ENCODE measurements around the gene DSCAML1. TPM values are rescaled to one million over a fixed set of nuclear protein-coding genes. Genes with fewer than 3 reads are reported as not detected.

Gene DSCAML1
- total and polyA plus RNA-seq, 10 of the 15 experiments (the other 5 are each of a cell fraction or from before 2014, with no cell fraction given), result 0.03 to 0.18 (median 0.06) TPM; not detected in 1

- intact Hi-C loops (cut with micrococcal nuclease; ENCODE audit: unreplicated experiment), result no loop called here
- no peak overlapping the region for H3K27ac ChIP-seq (ENCODE audit: control insufficient read depth, insufficient read depth)
- H4K20me1 ChIP-seq (ENCODE audit: control insufficient read depth, insufficient read depth), result no peaks in the 10 kb centered on the region
- no peaks in the 10 kb centered on the region for H3K36me3 ChIP-seq (ENCODE audit: control insufficient read depth in 2 of 2, insufficient read depth in 2 of 2, low read length in 1 of 2)
- BruUV-seq (replicated peaks), result no TSS peak
- ChIA-PET POLR2A (no interaction called here), CTCF (interaction anchor here (0.6 to 3.6 kb wide), 2 partner anchors 50 to 370 kb away, joined by 3 to 19 read pairs; no protein-coding TSS in a partner anchor), RAD21 (ENCODE audit: unreplicated experiment) (interaction anchor here (1.1 kb wide), 1 partner anchor 49 kb away, joined by 3 read pairs; no protein-coding TSS in a partner anchor), SMC1A (ENCODE audit: uncharacterized antibody, unreplicated experiment) (interaction anchor here (1.2 to 1.8 kb wide), 2 partner anchors 18 to 50 kb away, joined by 3 to 4 read pairs; no protein-coding TSS in a partner anchor)
- ATAC-seq (no peak), FAIRE-seq (no peak), DNase-seq (ENCODE audit: low read depth, low spot score) (no peak)
- no peaks in the 10 kb centered on the region for H3K9me3 ChIP-seq (replicated peaks; ENCODE audit: control insufficient read depth, insufficient read depth, low read length)
- 50% methylated on average over 11 of the region's 11 CpGs for WGBS (ENCODE audit: insufficient coverage, insufficient replicate concordance, low lambda C conversion rate, missing lambda C conversion rate)
- TF ChIP-seq ZNF217 (IDR thresholded peaks at IDR 0.05) (no peak), SREBF2 (IDR thresholded peaks at IDR 0.05; ENCODE audit: low read length) (no peak), ZNF592 (IDR thresholded peaks at IDR 0.05) (no peak)
- no peak overlapping the region for H3K9ac ChIP-seq (ENCODE audit: control insufficient read depth, insufficient read depth, low read length)
- H3K4me3 ChIP-seq, result no peak overlapping the region
- in situ Hi-C loops (cut with MboI), result no loop called here
- H3K4me1 ChIP-seq (ENCODE audit: control insufficient read depth, insufficient read depth, low read length), result no peaks in the 10 kb centered on the region
- H2AFZ ChIP-seq (ENCODE audit: control insufficient read depth, low read depth, low read length), result no peak overlapping the region
- no peaks in the 10 kb centered on the region; a peak in 1 of 4 replicates for H3K27me3 ChIP-seq (replicated peaks in 1 of 2; ENCODE audit: control insufficient read depth in 2 of 2, insufficient read depth in 2 of 2, low read length in 1 of 2)
- no peaks in the 10 kb centered on the region for H3K79me2 ChIP-seq (ENCODE audit: control insufficient read depth, insufficient read depth, low read length)
- H3K4me2 ChIP-seq (ENCODE audit: control insufficient read depth, insufficient read depth), result no peak overlapping the region
Measured at GRCh38 chr11:117475716-117476530, 321.1 kb downstream of the DSCAML1 start.

All from GM12878 (cell line).